AG09319 (cell line): Measurements from ENCODE around the gene KMT2B.
A peak's percentile ranks its signal among the peaks of the same experiment; 100 is the strongest.

Experiments
- DNase-seq: peaks from one replicate; pipeline ENCODE4 v3.0.0-alpha.2; 2010; ENCODE audit warnings: low read depth; ENCODE audit errors: extremely low read depth
- CTCF ChIP-seq: IDR thresholded peaks from 2 replicates; pipeline ENCODE4 v1.5.1; 2011; ENCODE audit warnings: low read depth, mild to moderate bottlenecking, inconsistent platforms, low read length, moderate library complexity

KMT2B gene

GRCh38 chr19:35702223-35703012 lies 15.4 kb upstream of the KMT2B start:
- DNase-seq, result peak; percentile 92
- TF ChIP-seq CTCF, result no peak

- no peak for DNase-seq
- TF ChIP-seq CTCF, result no peak
These were observed 14.5 kb upstream of the KMT2B start for GRCh38 chr19:35703343-35703742.

- TF ChIP-seq CTCF, result no peak
- no peak for DNase-seq
These were observed 13.6 kb upstream of the KMT2B start, which contains the start of gene ZBTB32 for GRCh38 chr19:35704218-35704617. Gene ZBTB32 (plus strand): TSS chr19:35704558. CDS start chr19:35714627, 10,069 bp downstream.

GRCh38 chr19:35708391-35708790 lies 9.4 kb upstream of the KMT2B start:
- no peak for TF ChIP-seq CTCF
- DNase-seq, result no peak

- DNase-seq, result no peak
- TF ChIP-seq CTCF, result no peak
These were observed 6.7 kb upstream of the KMT2B start for GRCh38 chr19:35710784-35711723.

- no peak for TF ChIP-seq CTCF
- DNase-seq, result no peak
These were observed 5.0 kb upstream of the KMT2B start for GRCh38 chr19:35712567-35713505.
